ENCODE data around the gene AFG3L2.

AFG3L2 gene

GRCh38 chr18:12283256-12283655 is 93.8 kb downstream of the AFG3L2 start:
- no peak for DNase-seq (ENCODE audit: low read depth)
- no peak overlapping the region for H3K4me3 ChIP-seq (ENCODE audit: low read depth, low read length)

GRCh38 chr18:12282442-12283039 is 94.5 kb downstream of the AFG3L2 start:
- TF ChIP-seq CTCF (IDR thresholded peaks at IDR 0.05; ENCODE audit: control insufficient read depth, extremely low read depth, insufficient read depth): no peak
- DNase-seq (ENCODE audit: low read depth): no peak
- H3K4me3 ChIP-seq (ENCODE audit: low read depth, low read length): no peak overlapping the region

More at GRCh38 chr18:12283256-12283655, 93.8 kb downstream of the AFG3L2 start:
- TF ChIP-seq CTCF (IDR thresholded peaks at IDR 0.05; ENCODE audit: control insufficient read depth, extremely low read depth, insufficient read depth): no peak

GRCh38 chr18:12281861-12282260 is 95.2 kb downstream of the AFG3L2 start:
- H3K4me3 ChIP-seq (ENCODE audit: low read depth, low read length): no peak overlapping the region
- no peak for TF ChIP-seq CTCF (IDR thresholded peaks at IDR 0.05; ENCODE audit: control insufficient read depth, extremely low read depth, insufficient read depth)
- DNase-seq (ENCODE audit: low read depth): no peak

- TF ChIP-seq CTCF (IDR thresholded peaks at IDR 0.05; ENCODE audit: control insufficient read depth, extremely low read depth, insufficient read depth): no peak
- no peak for DNase-seq (ENCODE audit: low read depth)
- H3K4me3 ChIP-seq (ENCODE audit: low read depth, low read length): no peak overlapping the region
These were observed 97.1 kb downstream of the AFG3L2 start for GRCh38 chr18:12279781-12280531.
